K562 (cell line): ENCODE measurements around the gene KLHL22. TPM values are rescaled to one million over a fixed set of nuclear protein-coding genes. Genes with fewer than 3 reads are reported as not detected.

Experiments used
- BCOR ChIP-seq: fragments of 450-650 bp; IDR thresholded peaks from 2 replicates; pipeline ENCODE4 v1.6.1; 2016
- CBFA2T2 ChIP-seq: fragments of 450-650 bp; conservative IDR thresholded peaks from 2 replicates; pipeline ENCODE4 v1.6.1; 2017; ENCODE audit warnings: mild to moderate bottlenecking
- NCOR1 ChIP-seq: fragments of 450-650 bp; IDR thresholded peaks from 2 replicates; pipeline ENCODE4 v1.6.1; 2016; ENCODE audit warnings: mild to moderate bottlenecking, moderate library complexity
- NR2C2 ChIP-seq, 2 experiments: fragments of 200-800 bp in 1 of 2; sonication (Bioruptor generic) in 1 of 2; sonication (generic) in 1 of 2; formaldehyde crosslinking in 1 of 2; IDR thresholded peaks; 2 replicates each; pipeline versions ENCODE4 v1.6.1 to v1.8.0; 2016 to 2022; ENCODE audit warnings: mild to moderate bottlenecking in 1 of 2, missing compliant biosample characterization in 1 of 2, missing genetic modification characterization in 1 of 2, missing genetic modification reagents in 1 of 2
- PHB ChIP-seq: fragments of 250-450 bp; sonication (Bioruptor Pico); IDR thresholded peaks from 2 replicates; pipeline ENCODE4 v1.5.0; 2021
- PRPF4 ChIP-seq: fragments of 200-400 bp; formaldehyde crosslinking; IDR thresholded peaks from one replicate; pipeline ENCODE4 v1.6.1; 2017; ENCODE audit warnings: low read length, low read depth, mild to moderate bottlenecking; ENCODE audit not compliant: insufficient read depth, poor library complexity, severe bottlenecking
- PYGO2 ChIP-seq: fragments of 450-650 bp; IDR thresholded peaks from 2 replicates; pipeline ENCODE4 v1.6.1; 2016; ENCODE audit warnings: mild to moderate bottlenecking, missing genetic modification characterization, moderate library complexity, missing compliant biosample characterization
- RCOR1 ChIP-seq, 2 experiments: IDR thresholded peaks; 2 replicates each; pipeline ENCODE4 v1.6.1; 2012; ENCODE audit warnings: low read depth in 2 of 2, low read length in 2 of 2, borderline replicate concordance in 1 of 2, improper control_type of control experiment in 1 of 2
- SMC3 ChIP-seq: conservative IDR thresholded peaks from 2 replicates; pipeline ENCODE4 v1.6.1; 2011; ENCODE audit warnings: low read depth, low read length, improper control_type of control experiment; ENCODE audit not compliant: insufficient read depth
- SRSF3 ChIP-seq: fragments of 200-400 bp; formaldehyde crosslinking; IDR thresholded peaks from 2 replicates; pipeline ENCODE4 v1.6.1; 2016; ENCODE audit warnings: mild to moderate bottlenecking, low read length, moderate library complexity; ENCODE audit not compliant: insufficient read depth
- STAT5B ChIP-seq: fragments of 250-450 bp; sonication (Bioruptor Pico); IDR thresholded peaks from 2 replicates; pipeline ENCODE4 v1.8.0; 2021; ENCODE audit warnings: mild to moderate bottlenecking, inconsistent platforms
- polyA plus RNA-seq, 8 experiments: library from polyadenylated mRNA; depleted of rRNA in 4 of 8; stranded (reverse) in 5 of 8; unstranded in 3 of 8; fragments of >200 nt; fragmentation: Nextera tagmentation in 2 of 8; fragmentation: Illumina TruSeq in 1 of 8; extraction: Ambion mirVana in 2 of 8; extraction: Trizol in 1 of 8; gene quantifications; 2 replicates each; pipeline versions ENCODE4 v1.2.1 to v1.2.3, GENCODE V29; 2011 to 2014; ENCODE audit warnings: inconsistent platforms in 1 of 8, missing spikeins in 1 of 8
- total RNA-seq, 7 experiments: library from RNA; depleted of rRNA in 6 of 7; stranded (reverse); fragments of >200 nt in 6 of 7; fragmentation: Illumina TruSeq in 2 of 7; extraction: Trizol in 2 of 7; gene quantifications; 2 replicates each; pipeline versions ENCODE4 v1.2.1 to v1.2.3, GENCODE V29; 2011 to 2021; ENCODE audit warnings: low replicate concordance in 1 of 7
- TF ChIP-seq, protein P1 (sequence below): IDR thresholded peaks from 2 replicates; pipeline ENCODE4 v1.6.1; 2012; ENCODE audit warnings: low read depth, low read length, improper control_type of control experiment, borderline replicate concordance
- TF ChIP-seq, protein P2 (sequence below): sonication (generic); formaldehyde crosslinking; IDR thresholded peaks from 2 replicates; pipeline ENCODE4 v1.8.0; 2022; ENCODE audit warnings: mild to moderate bottlenecking, low read depth, missing genetic modification reagents
- TF ChIP-seq, protein P3 (sequence below), 2 experiments: fragments of 200-800 bp in 1 of 2; sonication (Bioruptor generic) in 1 of 2; sonication (generic) in 1 of 2; formaldehyde crosslinking in 1 of 2; IDR thresholded peaks in 1 of 2; conservative IDR thresholded peaks in 1 of 2; 2 replicates each; pipeline versions ENCODE4 v1.5.0 to v1.6.1; 2016 to 2020; ENCODE audit warnings: missing compliant biosample characterization in 1 of 2, missing genetic modification characterization in 1 of 2, missing genetic modification reagents in 1 of 2
- TF ChIP-seq, protein P4 (sequence below): sonication (generic); formaldehyde crosslinking; IDR thresholded peaks from 2 replicates; pipeline ENCODE4 v1.8.0; 2022; ENCODE audit warnings: missing genetic modification reagents, mild to moderate bottlenecking, moderate library complexity, borderline replicate concordance
- TF ChIP-seq, protein P5 (sequence below), 2 experiments: IDR thresholded peaks; 2 replicates each; pipeline ENCODE4 v1.6.1; 2012; ENCODE audit warnings: improper control_type of control experiment in 2 of 2, low read depth in 2 of 2, low read length in 2 of 2, borderline replicate concordance in 1 of 2

Gene KLHL22
- total and polyA plus RNA-seq, 9 of the 15 experiments (the other 6 are each of a cell fraction or from before 2014, with no cell fraction given) = 1.3 to 25.6 (median 15.2) TPM

GRCh38 chr22:20429254-20430100 lies 66.1 kb downstream of the KLHL22 start (continued):
- TF ChIP-seq, protein P1, sequence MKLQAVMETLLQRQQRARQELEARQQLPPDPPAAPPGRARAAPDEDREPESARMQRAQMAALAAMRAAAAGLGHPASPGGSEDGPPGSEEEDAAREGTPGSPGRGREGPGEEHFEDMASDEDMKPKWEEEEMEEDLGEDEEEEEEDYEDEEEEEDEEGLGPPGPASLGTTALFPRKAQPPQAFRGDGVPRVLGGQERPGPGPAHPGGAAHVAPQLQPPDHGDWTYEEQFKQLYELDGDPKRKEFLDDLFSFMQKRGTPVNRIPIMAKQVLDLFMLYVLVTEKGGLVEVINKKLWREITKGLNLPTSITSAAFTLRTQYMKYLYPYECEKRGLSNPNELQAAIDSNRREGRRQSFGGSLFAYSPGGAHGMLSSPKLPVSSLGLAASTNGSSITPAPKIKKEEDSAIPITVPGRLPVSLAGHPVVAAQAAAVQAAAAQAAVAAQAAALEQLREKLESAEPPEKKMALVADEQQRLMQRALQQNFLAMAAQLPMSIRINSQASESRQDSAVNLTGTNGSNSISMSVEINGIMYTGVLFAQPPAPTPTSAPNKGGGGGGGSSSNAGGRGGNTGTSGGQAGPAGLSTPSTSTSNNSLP = no peak
- no peak for TF ChIP-seq SRSF3
- no peak for TF ChIP-seq PYGO2 (tag)
- TF ChIP-seq CBFA2T2 = no peak
- TF ChIP-seq NCOR1 = no peak
- TF ChIP-seq NR2C2 (CRISPR knock-in tag; IDR thresholded peaks at IDR 0.05) = no peak
- no peak for TF ChIP-seq NR2C2 (tag; IDR thresholded peaks at IDR 0.05)
- TF ChIP-seq PRPF4 = no peak
- TF ChIP-seq SMC3 = no peak
- TF ChIP-seq, protein P2, sequence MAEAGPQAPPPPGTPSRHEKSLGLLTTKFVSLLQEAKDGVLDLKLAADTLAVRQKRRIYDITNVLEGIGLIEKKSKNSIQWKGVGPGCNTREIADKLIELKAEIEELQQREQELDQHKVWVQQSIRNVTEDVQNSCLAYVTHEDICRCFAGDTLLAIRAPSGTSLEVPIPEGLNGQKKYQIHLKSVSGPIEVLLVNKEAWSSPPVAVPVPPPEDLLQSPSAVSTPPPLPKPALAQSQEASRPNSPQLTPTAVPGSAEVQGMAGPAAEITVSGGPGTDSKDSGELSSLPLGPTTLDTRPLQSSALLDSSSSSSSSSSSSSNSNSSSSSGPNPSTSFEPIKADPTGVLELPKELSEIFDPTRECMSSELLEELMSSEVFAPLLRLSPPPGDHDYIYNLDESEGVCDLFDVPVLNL (CRISPR knock-in tag) = no peak
- TF ChIP-seq BCOR = peak; percentile 59; the same call in 1 of the 2 replicates
- no peak for TF ChIP-seq STAT5B
- TF ChIP-seq, protein P3, sequence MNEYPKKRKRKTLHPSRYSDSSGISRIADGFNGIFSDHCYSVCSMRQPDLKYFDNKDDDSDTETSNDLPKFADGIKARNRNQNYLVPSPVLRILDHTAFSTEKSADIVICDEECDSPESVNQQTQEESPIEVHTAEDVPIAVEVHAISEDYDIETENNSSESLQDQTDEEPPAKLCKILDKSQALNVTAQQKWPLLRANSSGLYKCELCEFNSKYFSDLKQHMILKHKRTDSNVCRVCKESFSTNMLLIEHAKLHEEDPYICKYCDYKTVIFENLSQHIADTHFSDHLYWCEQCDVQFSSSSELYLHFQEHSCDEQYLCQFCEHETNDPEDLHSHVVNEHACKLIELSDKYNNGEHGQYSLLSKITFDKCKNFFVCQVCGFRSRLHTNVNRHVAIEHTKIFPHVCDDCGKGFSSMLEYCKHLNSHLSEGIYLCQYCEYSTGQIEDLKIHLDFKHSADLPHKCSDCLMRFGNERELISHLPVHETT (CRISPR knock-in tag; conservative IDR thresholded peaks at IDR 0.05 in 1 of 2, IDR thresholded peaks at IDR 0.05 in 1 of 2) = no peak; a peak in 1 of 4 replicates
- TF ChIP-seq, protein P4, sequence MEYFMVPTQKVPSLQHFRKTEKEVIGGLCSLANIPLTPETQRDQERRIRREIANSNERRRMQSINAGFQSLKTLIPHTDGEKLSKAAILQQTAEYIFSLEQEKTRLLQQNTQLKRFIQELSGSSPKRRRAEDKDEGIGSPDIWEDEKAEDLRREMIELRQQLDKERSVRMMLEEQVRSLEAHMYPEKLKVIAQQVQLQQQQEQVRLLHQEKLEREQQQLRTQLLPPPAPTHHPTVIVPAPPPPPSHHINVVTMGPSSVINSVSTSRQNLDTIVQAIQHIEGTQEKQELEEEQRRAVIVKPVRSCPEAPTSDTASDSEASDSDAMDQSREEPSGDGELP (CRISPR knock-in tag) = no peak
- TF ChIP-seq, protein P5, sequence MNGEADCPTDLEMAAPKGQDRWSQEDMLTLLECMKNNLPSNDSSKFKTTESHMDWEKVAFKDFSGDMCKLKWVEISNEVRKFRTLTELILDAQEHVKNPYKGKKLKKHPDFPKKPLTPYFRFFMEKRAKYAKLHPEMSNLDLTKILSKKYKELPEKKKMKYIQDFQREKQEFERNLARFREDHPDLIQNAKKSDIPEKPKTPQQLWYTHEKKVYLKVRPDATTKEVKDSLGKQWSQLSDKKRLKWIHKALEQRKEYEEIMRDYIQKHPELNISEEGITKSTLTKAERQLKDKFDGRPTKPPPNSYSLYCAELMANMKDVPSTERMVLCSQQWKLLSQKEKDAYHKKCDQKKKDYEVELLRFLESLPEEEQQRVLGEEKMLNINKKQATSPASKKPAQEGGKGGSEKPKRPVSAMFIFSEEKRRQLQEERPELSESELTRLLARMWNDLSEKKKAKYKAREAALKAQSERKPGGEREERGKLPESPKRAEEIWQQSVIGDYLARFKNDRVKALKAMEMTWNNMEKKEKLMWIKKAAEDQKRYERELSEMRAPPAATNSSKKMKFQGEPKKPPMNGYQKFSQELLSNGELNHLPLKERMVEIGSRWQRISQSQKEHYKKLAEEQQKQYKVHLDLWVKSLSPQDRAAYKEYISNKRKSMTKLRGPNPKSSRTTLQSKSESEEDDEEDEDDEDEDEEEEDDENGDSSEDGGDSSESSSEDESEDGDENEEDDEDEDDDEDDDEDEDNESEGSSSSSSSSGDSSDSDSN (IDR thresholded peaks at IDR 0.05; ENCODE audit: borderline replicate concordance in 1 of 2, low read depth in 2 of 2, low read length in 2 of 2) = peak; percentile 11 to 73; a peak in 1 of 4 replicates
- TF ChIP-seq PHB (CRISPR knock-in tag) = peak; percentile 59
- TF ChIP-seq RCOR1 (IDR thresholded peaks at IDR 0.05; ENCODE audit: borderline replicate concordance in 1 of 2, low read depth in 2 of 2, low read length in 2 of 2) = no peak
